C4-2B (cell line): Measurements from ENCODE around the gene QKI.

Experiments used
- CTCF ChIP-seq: fragments of 450-650 bp; conservative IDR thresholded peaks from 2 replicates; pipeline ENCODE4 v1.5.1; 2017; ENCODE audit warnings: mild to moderate bottlenecking
- ZFX ChIP-seq: fragments of 450-650 bp; IDR thresholded peaks from 2 replicates; pipeline ENCODE4 v1.6.1; 2017

- TF ChIP-seq CTCF (no peak), ZFX (no peak)
These were observed 81.7 kb downstream of the QKI start for GRCh38 chr6:163496205-163496604.
